Measurements from ENCODE around the gene TOP2B.

- TF ChIP-seq EP300 (IDR thresholded peaks at IDR 0.05; ENCODE audit: borderline replicate concordance in 1 of 2, low read depth in 1 of 2, low read length in 1 of 2) (no peak), CTCF (IDR thresholded peaks at IDR 0.05) (no peak), MAX (IDR thresholded peaks at IDR 0.05; ENCODE audit: low read depth) (no peak), TAF1 (IDR thresholded peaks at IDR 0.05; ENCODE audit: borderline replicate concordance, low read depth, low read length) (no peak), CHD2 (IDR thresholded peaks at IDR 0.05; ENCODE audit: low read length, partially characterized antibody) (no peak), RXRA (IDR thresholded peaks at IDR 0.05; ENCODE audit: borderline replicate concordance, low read depth) (no peak), RCOR1 (IDR thresholded peaks at IDR 0.05; ENCODE audit: low read length) (no peak), TEAD4 (IDR thresholded peaks at IDR 0.05; ENCODE audit: borderline replicate concordance, insufficient read depth) (no peak), EZH2phosphoT487 (IDR thresholded peaks at IDR 0.05; ENCODE audit: borderline replicate concordance, low read depth) (no peak)
Measured at GRCh38 chr3:25655659-25656058, 9.0 kb downstream of the TOP2B start.

Data from SK-N-SH (cell line).